K562 (cell line): ENCODE results near the gene MYO18A. TPM values are rescaled to one million over a fixed set of nuclear protein-coding genes. Genes with fewer than 3 reads are reported as not detected.
A peak's percentile ranks its signal among the peaks of the same experiment; 100 is the strongest.

Source experiments
- ARID2 ChIP-seq: fragments of 450-650 bp; IDR thresholded peaks from 2 replicates; pipeline ENCODE4 v1.6.1; 2017; ENCODE audit warnings: antibody characterized with exemption, mild to moderate bottlenecking
- CXXC5 ChIP-seq: fragments of 250-450 bp; sonication (Bioruptor Pico); IDR thresholded peaks from 2 replicates; pipeline ENCODE4 v1.8.0; 2022; ENCODE audit warnings: inconsistent platforms, mild to moderate bottlenecking, moderate library complexity
- HDAC2 ChIP-seq: fragments of 450-650 bp; IDR thresholded peaks from 2 replicates; pipeline ENCODE4 v1.6.1; 2016; ENCODE audit warnings: mild to moderate bottlenecking
- HNRNPH1 ChIP-seq: fragments of 200-400 bp; formaldehyde crosslinking; optimal IDR thresholded peaks from 2 replicates; pipeline ENCODE3; 2017; ENCODE audit warnings: low read depth, mild to moderate bottlenecking, low read length, moderate library complexity
- IRF2 ChIP-seq: sonication (generic); formaldehyde crosslinking; IDR thresholded peaks from 2 replicates; pipeline ENCODE4 v1.8.1; 2022; ENCODE audit warnings: mild to moderate bottlenecking, missing genetic modification reagents
- L3MBTL2 ChIP-seq: fragments of 450-650 bp; IDR thresholded peaks from 2 replicates; pipeline ENCODE4 v1.6.1; 2016; ENCODE audit warnings: mild to moderate bottlenecking, moderate library complexity
- NR0B1 ChIP-seq: fragments of 450-650 bp; IDR thresholded peaks from one replicate; pipeline ENCODE4 v1.6.1; 2018; ENCODE audit warnings: mild to moderate bottlenecking, moderate library complexity; ENCODE audit not compliant: partially characterized antibody
- SMAD1 ChIP-seq: fragments of 150-350 bp; IDR thresholded peaks from 2 replicates; pipeline ENCODE4 v1.6.1; 2014; ENCODE audit warnings: low read length, low read depth; ENCODE audit not compliant: partially characterized antibody
- SMAD3 ChIP-seq: fragments of 450-650 bp; formaldehyde crosslinking; conservative IDR thresholded peaks from 2 replicates; pipeline ENCODE4 v1.4.0; 2020; ENCODE audit warnings: mild to moderate bottlenecking
- SMARCA5 ChIP-seq: fragments of 450-650 bp; IDR thresholded peaks from 2 replicates; pipeline ENCODE4 v1.6.1; 2016
- STAT5B ChIP-seq: fragments of 250-450 bp; sonication (Bioruptor Pico); IDR thresholded peaks from 2 replicates; pipeline ENCODE4 v1.8.0; 2021; ENCODE audit warnings: mild to moderate bottlenecking, inconsistent platforms
- ZC3H8 ChIP-seq: fragments of 450-650 bp; IDR thresholded peaks from 2 replicates; pipeline ENCODE4 v1.6.1; 2017
- ZNF282 ChIP-seq: sonication (generic); formaldehyde crosslinking; IDR thresholded peaks from 2 replicates; pipeline ENCODE4 v1.8.1; 2023; ENCODE audit warnings: missing genetic modification reagents
- ZNF561 ChIP-seq: fragments of 450-650 bp; formaldehyde crosslinking; conservative IDR thresholded peaks from 2 replicates; pipeline ENCODE4 v1.4.0; 2020; ENCODE audit warnings: mild to moderate bottlenecking, moderate library complexity
- ZNF586 ChIP-seq: fragments of 450-650 bp; formaldehyde crosslinking; conservative IDR thresholded peaks from 2 replicates; pipeline ENCODE4 v1.4.0; 2020; ENCODE audit warnings: mild to moderate bottlenecking, moderate library complexity
- ZNF655 ChIP-seq: fragments of 250-450 bp; sonication (Bioruptor Pico); IDR thresholded peaks from 2 replicates; pipeline ENCODE4 v1.5.0; 2021
- ZNF695 ChIP-seq: fragments of 450-650 bp; formaldehyde crosslinking; IDR thresholded peaks from 2 replicates; pipeline ENCODE4 v1.4.0; 2020; ENCODE audit warnings: mild to moderate bottlenecking, moderate library complexity
- polyA plus RNA-seq, 8 experiments: library from polyadenylated mRNA; depleted of rRNA in 4 of 8; stranded (reverse) in 5 of 8; unstranded in 3 of 8; fragments of >200 nt; fragmentation: Nextera tagmentation in 2 of 8; fragmentation: Illumina TruSeq in 1 of 8; extraction: Ambion mirVana in 2 of 8; extraction: Trizol in 1 of 8; gene quantifications; 2 replicates each; pipeline versions ENCODE4 v1.2.1 to v1.2.3, GENCODE V29; 2011 to 2014; ENCODE audit warnings: inconsistent platforms in 1 of 8, missing spikeins in 1 of 8
- total RNA-seq, 7 experiments: library from RNA; depleted of rRNA in 6 of 7; stranded (reverse); fragments of >200 nt in 6 of 7; fragmentation: Illumina TruSeq in 2 of 7; extraction: Trizol in 2 of 7; gene quantifications; 2 replicates each; pipeline versions ENCODE4 v1.2.1 to v1.2.3, GENCODE V29; 2011 to 2021; ENCODE audit warnings: low replicate concordance in 1 of 7
- TF ChIP-seq, protein P1 (sequence below): fragments of 250-450 bp; sonication (Bioruptor Pico); IDR thresholded peaks from 2 replicates; pipeline ENCODE4 v1.5.0; 2021; ENCODE audit warnings: mild to moderate bottlenecking, borderline replicate concordance
- TF ChIP-seq, protein P2 (sequence below), 2 experiments: fragments of 200-800 bp in 1 of 2; sonication (Bioruptor generic) in 1 of 2; sonication (generic) in 1 of 2; formaldehyde crosslinking in 1 of 2; IDR thresholded peaks in 1 of 2; conservative IDR thresholded peaks in 1 of 2; 2 replicates each; pipeline versions ENCODE4 v1.5.0 to v1.6.1; 2016 to 2020; ENCODE audit warnings: missing compliant biosample characterization in 1 of 2, missing genetic modification characterization in 1 of 2, missing genetic modification reagents in 1 of 2
- TF ChIP-seq, protein P3 (sequence below): sonication (generic); formaldehyde crosslinking; IDR thresholded peaks from 2 replicates; pipeline ENCODE4 v1.8.0; 2022; ENCODE audit warnings: missing genetic modification reagents, mild to moderate bottlenecking, borderline replicate concordance

MYO18A gene
- total and polyA plus RNA-seq, 9 of the 15 experiments (the other 6 are each of a cell fraction or from before 2014, with no cell fraction given), result 2.5 to 65.4 (median 17.1) TPM

DNA sequence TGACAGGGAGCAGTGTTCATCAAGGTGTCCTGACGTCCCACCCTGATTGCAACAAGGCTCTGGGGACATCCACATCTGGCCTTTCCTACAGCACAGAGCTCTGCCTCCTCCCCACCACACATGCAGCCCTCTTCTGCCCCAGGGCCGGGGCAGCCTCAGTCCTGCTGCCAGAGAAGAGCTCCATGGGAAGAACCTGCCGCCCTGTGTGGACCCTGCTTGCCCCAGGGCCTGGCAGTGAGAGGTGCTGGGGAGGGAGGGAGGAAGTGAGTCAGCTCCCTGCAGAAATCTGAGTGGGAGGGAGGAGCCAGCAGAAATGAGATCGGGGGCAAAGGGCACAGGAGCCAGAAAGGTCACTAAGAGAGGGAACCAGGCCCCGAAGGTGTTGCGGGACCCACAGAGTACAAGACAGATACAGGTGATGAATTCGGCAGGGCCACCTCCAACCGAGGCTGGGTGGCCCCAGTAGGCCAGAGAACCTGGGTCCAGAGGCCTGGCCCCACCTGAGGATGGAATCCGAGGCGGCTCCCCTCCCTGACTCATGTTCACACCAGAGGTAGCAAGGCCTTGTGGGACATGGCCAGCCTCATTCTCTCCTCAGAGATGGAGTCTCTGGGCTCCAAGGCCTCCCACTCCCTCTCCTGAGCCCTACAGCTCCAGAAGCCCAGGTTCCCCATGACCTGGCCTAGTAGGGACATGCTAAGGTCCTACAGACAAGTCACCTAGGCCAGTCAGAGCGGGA, 24.8 kb downstream of the MYO18A start (continued):
- TF ChIP-seq, protein P1, sequence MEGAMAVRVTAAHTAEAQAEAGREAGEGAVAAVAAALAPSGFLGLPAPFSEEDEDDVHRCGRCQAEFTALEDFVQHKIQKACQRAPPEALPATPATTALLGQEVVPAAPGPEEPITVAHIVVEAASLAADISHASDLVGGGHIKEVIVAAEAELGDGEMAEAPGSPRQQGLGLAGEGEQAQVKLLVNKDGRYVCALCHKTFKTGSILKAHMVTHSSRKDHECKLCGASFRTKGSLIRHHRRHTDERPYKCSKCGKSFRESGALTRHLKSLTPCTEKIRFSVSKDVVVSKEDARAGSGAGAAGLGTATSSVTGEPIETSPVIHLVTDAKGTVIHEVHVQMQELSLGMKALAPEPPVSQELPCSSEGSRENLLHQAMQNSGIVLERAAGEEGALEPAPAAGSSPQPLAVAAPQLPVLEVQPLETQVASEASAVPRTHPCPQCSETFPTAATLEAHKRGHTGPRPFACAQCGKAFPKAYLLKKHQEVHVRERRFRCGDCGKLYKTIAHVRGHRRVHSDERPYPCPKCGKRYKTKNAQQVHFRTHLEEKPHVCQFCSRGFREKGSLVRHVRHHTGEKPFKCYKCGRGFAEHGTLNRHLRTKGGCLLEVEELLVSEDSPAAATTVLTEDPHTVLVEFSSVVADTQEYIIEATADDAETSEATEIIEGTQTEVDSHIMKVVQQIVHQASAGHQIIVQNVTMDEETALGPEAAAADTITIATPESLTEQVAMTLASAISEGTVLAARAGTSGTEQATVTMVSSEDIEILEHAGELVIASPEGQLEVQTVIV, result no peak
- TF ChIP-seq SMARCA5 (no peak), CXXC5 (CRISPR knock-in tag) (peak; percentile 13; the same call in 1 of the 2 replicates), STAT5B (no peak), NR0B1 (no peak), HNRNPH1 (no peak), ZNF655 (CRISPR knock-in tag) (no peak), ZNF561 (CRISPR knock-in tag) (no peak), ZC3H8 (no peak), SMAD3 (CRISPR knock-in tag) (no peak), SMAD1 (no peak), IRF2 (CRISPR knock-in tag) (no peak), HDAC2 (peak; percentile 70), ZNF695 (CRISPR knock-in tag) (no peak), ZNF586 (no peak), L3MBTL2 (peak; percentile 54), ZNF282 (CRISPR knock-in tag) (no peak), ARID2 (no peak)
- TF ChIP-seq, protein P2, sequence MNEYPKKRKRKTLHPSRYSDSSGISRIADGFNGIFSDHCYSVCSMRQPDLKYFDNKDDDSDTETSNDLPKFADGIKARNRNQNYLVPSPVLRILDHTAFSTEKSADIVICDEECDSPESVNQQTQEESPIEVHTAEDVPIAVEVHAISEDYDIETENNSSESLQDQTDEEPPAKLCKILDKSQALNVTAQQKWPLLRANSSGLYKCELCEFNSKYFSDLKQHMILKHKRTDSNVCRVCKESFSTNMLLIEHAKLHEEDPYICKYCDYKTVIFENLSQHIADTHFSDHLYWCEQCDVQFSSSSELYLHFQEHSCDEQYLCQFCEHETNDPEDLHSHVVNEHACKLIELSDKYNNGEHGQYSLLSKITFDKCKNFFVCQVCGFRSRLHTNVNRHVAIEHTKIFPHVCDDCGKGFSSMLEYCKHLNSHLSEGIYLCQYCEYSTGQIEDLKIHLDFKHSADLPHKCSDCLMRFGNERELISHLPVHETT (CRISPR knock-in tag; conservative IDR thresholded peaks at IDR 0.05 in 1 of 2, IDR thresholded peaks at IDR 0.05 in 1 of 2), result no peak
- TF ChIP-seq, protein P3, sequence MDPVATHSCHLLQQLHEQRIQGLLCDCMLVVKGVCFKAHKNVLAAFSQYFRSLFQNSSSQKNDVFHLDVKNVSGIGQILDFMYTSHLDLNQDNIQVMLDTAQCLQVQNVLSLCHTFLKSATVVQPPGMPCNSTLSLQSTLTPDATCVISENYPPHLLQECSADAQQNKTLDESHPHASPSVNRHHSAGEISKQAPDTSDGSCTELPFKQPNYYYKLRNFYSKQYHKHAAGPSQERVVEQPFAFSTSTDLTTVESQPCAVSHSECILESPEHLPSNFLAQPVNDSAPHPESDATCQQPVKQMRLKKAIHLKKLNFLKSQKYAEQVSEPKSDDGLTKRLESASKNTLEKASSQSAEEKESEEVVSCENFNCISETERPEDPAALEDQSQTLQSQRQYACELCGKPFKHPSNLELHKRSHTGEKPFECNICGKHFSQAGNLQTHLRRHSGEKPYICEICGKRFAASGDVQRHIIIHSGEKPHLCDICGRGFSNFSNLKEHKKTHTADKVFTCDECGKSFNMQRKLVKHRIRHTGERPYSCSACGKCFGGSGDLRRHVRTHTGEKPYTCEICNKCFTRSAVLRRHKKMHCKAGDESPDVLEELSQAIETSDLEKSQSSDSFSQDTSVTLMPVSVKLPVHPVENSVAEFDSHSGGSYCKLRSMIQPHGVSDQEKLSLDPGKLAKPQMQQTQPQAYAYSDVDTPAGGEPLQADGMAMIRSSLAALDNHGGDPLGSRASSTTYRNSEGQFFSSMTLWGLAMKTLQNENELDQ (CRISPR knock-in tag), result no peak
